Activated T-cell treated with anti-CD3 and anti-CD28 coated beads for 4 hours (primary cell): ENCODE results near the gene BANF1.

ENCODE experiments used
- DNase-seq: peaks from one replicate; pipeline ENCODE4 v3.0.0-alpha.2; 2020

BANF1 gene

DNA sequence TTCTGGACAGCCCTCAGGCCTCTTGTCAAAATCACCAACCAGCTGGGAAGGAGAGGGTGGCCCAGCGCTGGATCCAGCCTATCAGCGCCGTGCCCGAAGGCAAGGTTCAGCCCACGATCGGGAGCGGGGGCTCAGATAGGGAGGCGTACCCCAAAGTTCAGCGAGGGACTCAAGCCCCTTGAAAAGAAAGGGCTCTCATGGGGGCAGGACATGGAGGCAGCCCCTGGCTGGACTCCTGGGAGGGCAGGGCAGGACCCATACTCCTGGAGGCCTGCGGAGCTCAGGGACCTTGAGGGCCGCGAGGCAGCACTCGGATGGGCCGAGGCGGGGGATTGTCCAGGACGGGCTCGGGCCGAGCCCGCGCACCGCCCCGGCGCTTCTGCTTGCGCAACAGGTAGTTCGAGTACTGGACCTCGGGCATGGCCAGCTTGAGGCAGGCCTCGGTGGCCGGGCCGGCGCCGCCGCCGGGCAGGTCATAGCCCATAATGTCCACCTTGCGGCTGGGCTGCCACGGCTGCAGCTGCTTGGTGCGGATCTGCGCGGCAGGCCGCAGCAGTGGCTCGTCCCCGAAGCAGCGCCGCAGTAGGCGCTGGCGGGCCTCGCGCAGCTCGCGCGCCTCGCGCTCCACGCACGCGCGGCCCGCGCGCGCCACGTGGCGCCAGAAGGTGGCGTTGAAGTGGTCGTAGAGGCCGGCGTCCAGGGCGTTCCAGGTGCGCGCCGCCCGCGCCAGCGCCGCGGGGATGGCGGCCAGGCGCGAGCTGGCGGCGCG, 40.1 kb downstream of the BANF1 start:
- no peak for DNase-seq

DNA sequence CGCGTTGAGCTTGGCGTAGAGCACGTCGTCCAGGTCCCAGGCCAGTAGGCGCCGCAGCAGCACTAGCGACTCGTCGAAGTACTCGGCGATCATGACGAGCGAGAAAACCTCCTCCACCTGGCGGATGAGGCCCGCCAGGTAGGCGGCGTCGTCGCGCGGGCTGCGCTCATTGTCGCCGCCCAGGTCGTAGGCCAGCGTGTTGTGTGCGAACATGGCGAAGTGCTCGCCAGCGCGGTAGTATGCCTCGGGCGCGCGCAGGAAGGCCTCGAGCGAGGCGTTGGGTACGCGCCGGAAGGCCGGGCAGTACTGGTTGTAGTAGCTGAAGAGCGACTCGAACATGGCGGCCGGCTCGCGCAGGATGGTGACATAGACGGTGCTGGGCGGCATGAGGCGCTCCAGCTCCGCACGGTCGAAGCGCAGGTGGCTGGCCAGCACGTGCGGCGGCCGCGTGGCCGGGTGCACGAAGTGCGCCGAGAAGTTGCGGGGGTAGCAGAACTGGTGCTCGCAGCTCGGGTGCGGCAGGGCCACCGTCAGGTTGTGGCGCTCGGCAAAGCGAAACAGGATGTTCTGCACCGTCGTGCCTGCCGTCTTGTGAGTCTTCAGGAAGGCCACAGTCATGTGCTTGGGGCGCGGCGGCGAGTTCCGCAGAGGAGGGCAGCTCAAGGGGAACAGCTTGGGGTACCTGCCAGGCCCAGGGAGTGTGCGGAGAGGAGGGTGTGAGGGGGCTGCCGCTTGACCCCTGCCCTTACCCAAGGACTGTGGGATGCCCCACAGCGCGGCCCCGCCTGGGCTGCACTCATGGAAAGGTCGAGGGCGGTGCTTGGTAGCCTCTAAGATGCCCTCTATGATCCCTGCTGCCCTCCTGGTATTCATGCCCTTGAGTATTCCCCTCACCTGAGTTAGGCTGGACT, 40.9 kb downstream of the BANF1 start:
- no peak for DNase-seq

DNA sequence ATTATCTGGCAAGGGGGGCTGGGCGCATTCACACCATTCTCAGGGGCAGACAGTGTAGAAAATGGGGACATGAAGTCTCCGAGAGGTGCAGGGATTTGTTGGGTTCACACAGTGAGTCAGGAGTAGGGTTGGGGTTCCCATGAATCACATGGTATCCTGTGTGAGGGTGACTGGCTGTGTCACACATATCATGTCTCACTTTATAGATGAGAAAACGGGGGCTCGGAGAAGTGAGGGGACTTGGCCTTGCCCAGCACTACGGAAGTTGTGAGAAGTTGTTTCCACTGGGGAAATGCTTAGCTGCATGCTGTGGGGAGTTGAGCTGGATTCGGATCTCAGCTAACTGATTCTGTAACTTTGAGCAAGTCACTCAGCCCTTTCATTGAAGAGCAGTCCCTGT, 42.5 kb downstream of the BANF1 start:
- no peak for DNase-seq

DNA sequence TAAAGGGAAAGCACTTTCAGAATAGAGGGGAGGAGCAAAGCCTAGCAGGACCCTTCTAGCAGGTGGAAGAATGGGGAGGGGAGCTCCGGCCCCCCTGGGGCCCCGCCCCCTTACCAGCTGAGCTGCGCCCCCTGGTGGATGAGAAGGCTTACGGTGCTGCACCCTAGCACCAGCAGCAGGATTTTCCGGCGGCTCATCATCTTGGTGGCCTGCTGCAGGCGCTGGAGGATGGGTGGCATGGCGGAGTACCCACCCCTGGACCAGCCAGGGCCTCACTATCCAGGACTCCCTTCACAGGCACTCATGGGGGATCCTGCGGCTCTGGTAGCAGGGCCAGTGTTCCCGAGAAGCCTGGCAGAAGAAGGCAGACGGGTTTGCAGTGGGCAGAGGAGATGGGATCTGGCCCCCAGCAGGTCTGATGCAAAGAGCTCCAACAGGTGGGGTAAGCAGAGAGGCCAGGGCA, 42.9 kb downstream of the BANF1 start:
- peak; percentile 81 for DNase-seq

DNA sequence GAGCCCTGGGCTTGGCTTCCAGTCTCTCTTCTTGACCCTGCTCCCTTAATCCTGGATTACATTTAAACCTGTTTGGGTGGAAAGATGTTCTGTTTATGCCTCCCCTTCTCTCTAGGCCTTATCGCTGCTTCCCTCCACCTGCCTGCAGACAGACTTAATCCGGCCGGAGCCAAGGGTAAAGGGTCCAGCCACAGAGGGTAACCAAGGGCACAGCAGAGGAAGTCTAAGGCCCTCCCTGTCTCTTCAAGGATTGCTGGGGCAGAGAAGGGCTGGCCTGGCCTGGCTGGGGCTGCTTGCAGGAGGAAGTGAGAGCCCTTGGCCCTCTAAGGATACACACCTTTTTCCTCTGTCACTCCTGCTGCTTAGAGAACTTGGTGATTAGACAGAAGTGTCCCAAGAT, 44.6 kb downstream of the BANF1 start:
- DNase-seq: no peak

DNA sequence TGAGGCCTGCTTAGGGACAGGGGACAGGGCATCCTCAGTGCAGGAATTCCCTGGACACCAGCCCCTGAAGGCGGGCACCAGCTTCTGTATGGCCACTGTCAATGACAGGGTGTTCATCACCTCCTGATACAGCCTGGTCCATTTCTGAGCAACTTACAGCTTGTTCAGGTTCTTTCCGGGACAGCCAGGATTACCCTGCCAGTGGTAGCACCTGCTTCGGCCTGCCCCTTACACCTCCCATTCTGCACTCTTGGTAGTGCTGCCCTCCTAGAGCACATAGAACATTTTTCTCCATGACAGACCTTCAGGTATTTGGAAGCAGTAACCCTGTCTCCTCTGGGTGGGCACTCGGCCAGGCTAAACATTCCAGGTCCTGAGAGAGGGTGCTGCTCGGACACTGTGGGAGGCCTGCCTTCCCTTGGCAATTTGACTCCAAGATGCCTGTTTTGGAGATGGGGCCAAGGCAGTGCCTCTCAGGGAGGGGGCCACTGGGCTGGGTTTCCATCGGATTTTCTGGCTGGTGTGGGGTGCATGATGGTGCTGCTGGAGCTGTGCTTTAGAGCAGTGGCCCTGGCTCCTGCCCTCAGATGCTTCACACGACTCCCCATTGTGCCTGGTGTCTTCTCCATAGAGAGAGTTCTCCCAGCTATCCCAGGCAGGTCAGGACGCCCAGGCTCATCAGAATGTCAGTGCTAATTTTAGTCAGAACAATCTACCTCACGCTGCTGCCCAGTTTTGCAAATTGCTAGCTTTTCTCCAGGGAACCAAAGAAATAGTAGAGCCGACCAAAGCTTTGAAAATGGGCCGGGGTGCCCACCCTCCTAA, 45.5 kb downstream of the BANF1 start:
- DNase-seq: no peak

DNA sequence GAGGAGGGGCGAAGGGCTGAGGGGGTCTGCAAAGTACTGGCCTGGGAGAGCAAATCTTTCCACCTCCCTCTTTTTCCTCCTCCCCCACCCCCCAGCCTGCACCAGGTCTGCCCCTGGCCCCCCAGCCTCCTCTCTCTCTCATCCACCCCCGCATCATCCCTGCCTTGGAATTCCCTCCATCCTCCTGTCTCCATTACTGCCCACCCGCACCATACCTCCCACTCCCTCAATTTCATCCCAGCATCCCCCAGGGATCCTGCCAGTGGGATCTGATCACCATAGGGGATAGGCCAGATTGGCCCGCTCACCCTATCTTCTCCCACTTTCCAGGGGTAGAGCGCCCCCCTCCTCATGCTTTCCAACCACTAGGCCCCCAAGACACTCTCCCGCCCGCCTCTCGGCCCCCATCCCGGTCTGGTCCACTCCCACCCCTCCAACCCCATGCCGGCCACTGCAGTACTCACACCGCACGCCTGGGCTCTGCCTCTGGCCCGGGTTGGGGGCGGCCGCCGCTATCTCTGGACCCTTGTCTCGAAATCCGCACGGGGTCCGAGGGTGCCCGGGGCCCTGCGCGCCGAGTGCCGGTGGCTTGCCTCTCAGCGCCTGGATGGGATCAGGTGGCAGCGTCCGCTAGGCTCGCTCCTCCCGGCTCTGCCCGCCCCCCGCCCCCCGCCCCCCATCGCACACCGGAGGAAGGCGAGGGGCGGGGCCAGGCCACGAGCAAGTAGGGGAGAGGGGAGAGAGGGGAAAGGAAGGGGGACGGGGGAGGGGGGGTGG, 46.4 kb downstream of the BANF1 start, which contains the start of gene GAL3ST3:
GAL3ST3 (minus strand) TSS at position 615 of the 777 bp plus-strand sequence. CDS start 3,746 bp downstream, outside the sequence.
- DNase-seq: no peak

DNA sequence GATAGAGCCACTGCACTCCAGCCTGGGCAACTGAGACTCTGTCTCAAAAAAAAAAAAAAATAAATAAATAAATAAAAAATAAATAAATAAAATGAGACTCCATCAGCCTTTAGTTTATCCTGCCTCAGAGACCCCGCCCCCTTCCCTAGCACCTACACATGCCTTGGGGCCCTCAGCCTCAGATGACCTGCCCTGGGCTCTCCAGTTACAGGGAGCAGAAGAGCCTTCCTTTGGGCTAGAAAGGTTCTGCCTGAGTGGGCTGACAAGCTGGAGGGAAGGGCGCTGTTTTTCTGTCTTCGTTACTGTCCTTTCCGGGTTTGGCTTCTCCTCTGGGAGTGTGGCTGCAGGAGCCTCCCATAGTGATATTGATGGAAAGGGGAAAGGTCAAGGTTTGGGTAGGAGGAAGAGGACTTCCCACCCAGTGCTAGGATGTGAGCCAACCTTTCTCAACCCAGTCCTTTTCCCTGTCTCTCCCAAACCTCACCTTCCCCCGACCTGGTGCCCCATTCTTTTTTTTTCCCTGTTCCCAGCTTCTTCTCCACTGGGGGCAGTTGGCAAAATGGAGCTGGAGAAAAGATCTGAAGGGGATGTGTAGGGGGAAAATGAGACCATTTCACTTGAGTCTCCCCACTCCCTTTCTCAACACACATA, 48.4 kb downstream of the BANF1 start:
- no peak for DNase-seq

DNA sequence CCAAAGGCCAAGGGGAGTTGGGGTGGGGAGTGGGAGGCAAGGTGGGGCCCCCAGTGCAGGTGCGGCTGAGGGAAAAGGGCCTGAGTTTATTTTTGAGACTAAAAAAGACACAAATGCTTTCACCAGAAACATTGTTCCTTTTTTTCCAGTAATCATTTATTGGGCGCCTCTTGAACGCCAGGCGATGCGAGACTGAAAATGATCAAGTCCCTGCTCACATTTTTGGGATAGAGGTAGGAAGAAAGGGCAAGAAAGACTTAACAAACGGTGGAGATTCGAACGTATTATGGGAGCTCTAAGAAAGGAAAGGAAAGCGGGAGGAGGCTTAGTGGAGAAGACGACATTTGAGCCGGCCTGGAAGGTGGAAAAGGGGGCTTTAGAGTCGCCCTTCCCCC, 49.1 kb downstream of the BANF1 start:
- DNase-seq: no peak

DNA sequence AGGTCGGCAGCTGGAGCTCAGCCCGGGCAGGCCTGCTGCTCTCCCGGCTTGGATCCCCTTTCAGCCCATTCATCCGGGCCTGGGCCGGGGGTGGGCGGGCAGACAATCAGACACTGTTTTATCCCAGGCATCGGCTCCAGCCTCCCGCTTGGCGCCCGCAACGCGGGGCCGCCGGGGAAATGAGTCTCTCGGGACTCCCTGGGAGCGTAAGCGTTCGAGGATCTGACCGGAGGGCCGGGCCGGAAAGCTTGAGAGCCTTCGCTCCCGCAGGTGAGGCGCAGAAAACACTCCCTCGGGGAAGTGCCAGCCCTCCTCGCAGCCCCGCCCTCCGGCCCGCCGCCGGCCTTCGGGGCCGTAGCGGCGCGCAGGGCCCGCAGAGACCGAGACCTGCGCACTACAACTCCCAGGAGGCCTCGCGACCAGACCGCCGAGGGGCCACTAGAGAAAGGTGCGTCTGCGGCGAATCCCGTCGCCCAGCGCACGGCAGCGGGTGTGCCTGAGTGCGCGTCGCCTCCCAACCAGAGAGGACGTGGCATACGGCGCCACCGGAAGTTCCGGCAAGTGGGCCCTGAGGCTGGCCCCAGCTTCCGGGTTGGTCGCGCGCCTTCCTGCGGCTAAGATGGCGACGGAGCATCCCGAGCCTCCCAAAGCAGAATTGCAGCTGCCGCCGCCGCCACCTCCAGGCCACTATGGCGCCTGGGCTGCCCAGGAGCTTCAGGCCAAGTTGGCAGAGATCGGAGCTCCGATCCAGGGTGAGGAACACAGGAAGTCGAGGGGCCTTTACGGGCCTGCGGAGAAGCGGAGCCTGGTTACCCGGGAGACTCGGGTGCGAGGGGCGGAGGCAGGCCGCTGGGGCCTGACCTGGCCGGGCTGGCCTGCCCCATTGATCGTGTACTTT, 49.7 kb downstream of the BANF1 start, which contains the start of gene SF3B2:
SF3B2 (plus strand) TSS at position 599 of the 898 bp plus-strand sequence; CDS start at position 620, 21 bp downstream.
- peak; percentile 87 for DNase-seq

DNA sequence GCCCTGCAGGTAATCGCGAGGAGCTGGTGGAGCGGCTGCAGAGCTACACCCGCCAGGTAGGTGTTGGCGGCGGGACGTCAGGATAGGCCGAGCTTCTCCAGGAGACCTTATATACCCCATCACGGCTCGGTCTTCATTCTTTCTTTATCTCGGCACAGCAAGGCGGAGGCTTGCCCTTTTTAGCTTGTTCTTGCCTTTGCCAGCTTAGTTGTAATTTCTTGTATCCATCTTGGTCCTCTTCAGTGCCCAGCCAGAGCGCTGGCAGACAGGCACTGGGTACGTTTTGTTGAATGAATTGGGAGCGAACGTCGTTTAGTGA, 50.3 kb downstream of the BANF1 start:
- no peak for DNase-seq
